ENCODE results near the gene SYNDIG1. TPM values are rescaled to one million over a fixed set of nuclear protein-coding genes. Genes with fewer than 3 reads are reported as not detected.

SYNDIG1 gene
- polyA plus RNA-seq, 2 donors, result 0.01 TPM; not detected in 1

DNA sequence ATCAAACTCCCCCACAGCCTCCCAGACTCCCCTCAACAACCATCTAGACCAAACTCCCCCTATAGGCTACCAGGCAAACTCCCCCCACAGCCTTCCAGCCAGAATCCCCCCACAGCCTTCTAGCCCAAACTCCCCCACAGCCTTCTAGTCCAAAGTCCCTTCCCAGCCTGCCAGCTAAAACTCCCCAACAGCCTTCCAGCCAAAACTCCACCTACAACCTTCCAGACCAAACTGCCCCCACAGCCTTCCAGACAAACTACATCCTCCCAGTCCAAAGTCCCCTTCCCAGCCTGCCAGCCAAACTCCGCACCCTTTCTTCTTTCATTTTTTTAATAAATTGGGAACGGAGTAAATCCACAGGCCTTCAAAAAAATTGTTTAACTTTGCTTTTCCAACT is 37.4 kb upstream of the SYNDIG1 start:
- Histone ChIP-seq H3K9me3 (ENCODE audit: control insufficient read depth in 2 of 2, insufficient read depth in 1 of 2, low read depth in 1 of 2, low read length in 1 of 2) (no peaks in the 10 kb centered on the region), H3K4me3 (ENCODE audit: low read depth in 1 of 2, low read length in 2 of 2) (no peak overlapping the region), H3K27ac (ENCODE audit: low read depth in 2 of 2, low read length in 1 of 2) (no peak overlapping the region), H3K4me1 (ENCODE audit: control insufficient read depth in 2 of 2, insufficient read depth in 2 of 2, low read length in 1 of 2) (no peaks in the 10 kb centered on the region), H3K36me3 (ENCODE audit: control insufficient read depth in 2 of 2, insufficient read depth in 2 of 2, low read length in 1 of 2) (no peaks in the 10 kb centered on the region), H3K27me3 (ENCODE audit: control insufficient read depth in 1 of 2, insufficient read depth in 2 of 2, low read length in 2 of 2) (no peaks in the 10 kb centered on the region)
- 16 to 27% methylated on average over 2 of the region's 2 CpGs for WGBS, 2 donors

DNA sequence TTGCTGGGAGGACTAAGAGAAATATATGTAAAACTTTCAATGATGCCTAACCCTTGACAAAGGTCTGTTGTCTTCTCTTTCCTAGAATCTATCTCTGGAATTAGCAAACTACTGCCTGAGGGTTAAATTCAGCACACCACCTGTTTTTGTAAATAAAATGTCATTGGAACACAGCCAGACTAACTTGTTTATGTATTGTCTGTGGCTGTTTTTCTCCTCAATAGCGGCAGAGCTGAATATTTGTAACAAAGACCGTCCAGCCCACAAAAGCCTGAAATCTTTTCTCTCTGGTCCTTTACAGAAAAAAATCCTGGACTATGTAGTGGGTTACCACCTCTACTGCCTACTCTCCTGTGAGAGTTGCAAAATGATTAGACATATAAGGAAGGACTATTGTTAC is 33.3 kb upstream of the SYNDIG1 start:
- no peaks in the 10 kb centered on the region for H3K27me3 ChIP-seq (ENCODE audit: control insufficient read depth in 1 of 2, insufficient read depth in 2 of 2, low read length in 2 of 2)
- no peak overlapping the region for H3K27ac ChIP-seq (ENCODE audit: low read depth in 2 of 2, low read length in 1 of 2)
- H3K36me3 ChIP-seq (ENCODE audit: control insufficient read depth in 2 of 2, insufficient read depth in 2 of 2, low read length in 1 of 2), result no peaks in the 10 kb centered on the region
- H3K4me1 ChIP-seq (ENCODE audit: control insufficient read depth in 2 of 2, insufficient read depth in 2 of 2, low read length in 1 of 2), result no peaks in the 10 kb centered on the region
- H3K4me3 ChIP-seq (ENCODE audit: low read depth in 1 of 2, low read length in 2 of 2), result no peak overlapping the region
- 45 to 49% methylated on average over 2 of the region's 2 CpGs for WGBS, 2 donors
- no peaks in the 10 kb centered on the region for H3K9me3 ChIP-seq (ENCODE audit: control insufficient read depth in 2 of 2, insufficient read depth in 1 of 2, low read depth in 1 of 2, low read length in 1 of 2)

DNA sequence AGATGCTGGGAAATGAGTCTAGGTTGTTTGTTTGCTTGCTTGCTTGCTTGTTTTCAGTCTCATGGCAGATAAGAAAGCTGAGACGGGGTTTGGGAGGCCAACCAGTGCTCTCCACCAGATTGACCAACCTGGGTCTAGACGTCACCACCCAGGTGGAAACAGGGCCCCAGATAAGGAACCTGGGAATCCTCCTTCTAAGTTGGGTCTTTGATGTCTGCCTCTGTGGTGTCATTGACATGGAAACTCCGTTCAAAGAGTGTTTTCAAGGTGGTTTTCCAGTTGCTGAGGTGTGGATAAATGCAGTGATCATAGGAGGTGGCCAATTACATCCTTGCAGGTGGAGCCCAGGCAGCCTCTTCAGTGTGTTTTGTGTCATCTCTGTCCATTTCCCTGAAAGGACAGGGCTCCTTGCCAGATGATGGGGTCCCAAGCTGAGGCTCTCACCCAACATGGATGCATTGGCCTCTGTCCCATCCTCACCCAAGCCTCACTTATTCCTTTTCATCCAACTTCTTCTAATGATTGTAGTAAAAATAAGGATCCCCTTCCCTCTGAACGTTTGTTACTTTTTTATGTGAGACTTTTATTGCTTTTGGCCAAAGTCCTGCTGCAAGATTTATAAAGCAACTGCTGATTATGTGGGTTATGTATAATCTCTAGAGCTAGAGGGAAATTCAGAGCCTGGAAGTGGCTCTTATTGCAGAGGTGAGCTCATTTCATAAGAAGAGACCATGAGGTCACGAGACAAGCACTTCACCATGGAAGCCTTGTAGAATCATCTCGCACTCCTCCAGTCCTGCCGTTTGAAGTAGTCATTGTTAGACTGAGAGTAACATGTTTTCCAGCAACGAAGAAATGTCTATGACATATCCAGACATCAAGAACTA is 32.0 kb upstream of the SYNDIG1 start:
- no peak overlapping the region for H3K4me3 ChIP-seq (ENCODE audit: low read depth in 1 of 2, low read length in 2 of 2)
- H3K27ac ChIP-seq (ENCODE audit: low read depth in 2 of 2, low read length in 1 of 2), result no peak overlapping the region
- no peaks in the 10 kb centered on the region for H3K36me3 ChIP-seq (ENCODE audit: control insufficient read depth in 2 of 2, insufficient read depth in 2 of 2, low read length in 1 of 2)
- H3K27me3 ChIP-seq (ENCODE audit: control insufficient read depth in 1 of 2, insufficient read depth in 2 of 2, low read length in 2 of 2), result no peaks in the 10 kb centered on the region
- WGBS, 2 donors, result 59 to 65% methylated on average over 8 of the region's 8 CpGs
- no peaks in the 10 kb centered on the region for H3K4me1 ChIP-seq (ENCODE audit: control insufficient read depth in 2 of 2, insufficient read depth in 2 of 2, low read length in 1 of 2)
- H3K9me3 ChIP-seq (ENCODE audit: control insufficient read depth in 2 of 2, insufficient read depth in 1 of 2, low read depth in 1 of 2, low read length in 1 of 2), result no peaks in the 10 kb centered on the region

DNA sequence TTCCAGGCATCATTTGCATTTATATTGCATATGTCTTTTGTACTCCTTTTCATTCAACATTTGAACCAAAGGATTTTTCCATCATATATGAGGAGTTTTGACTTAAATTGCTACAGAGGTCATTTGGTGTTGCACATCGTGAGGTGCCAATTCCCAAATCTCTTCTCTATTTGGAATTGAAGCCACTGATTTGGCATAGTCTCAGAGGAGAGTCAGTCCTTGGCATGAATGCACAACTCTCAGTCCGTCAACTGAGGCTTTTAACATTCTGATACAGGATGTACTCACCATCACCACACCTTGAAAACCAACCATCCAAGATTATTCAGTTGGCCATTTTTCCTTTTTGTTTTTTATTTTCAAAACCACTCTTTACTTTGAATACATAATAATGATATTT is 31.1 kb upstream of the SYNDIG1 start:
- no peaks in the 10 kb centered on the region for H3K36me3 ChIP-seq (ENCODE audit: control insufficient read depth in 2 of 2, insufficient read depth in 2 of 2, low read length in 1 of 2)
- no peak overlapping the region for H3K27ac ChIP-seq (ENCODE audit: low read depth in 2 of 2, low read length in 1 of 2)
- no peaks in the 10 kb centered on the region for H3K27me3 ChIP-seq (ENCODE audit: control insufficient read depth in 1 of 2, insufficient read depth in 2 of 2, low read length in 2 of 2)
- no peaks in the 10 kb centered on the region for H3K9me3 ChIP-seq (ENCODE audit: control insufficient read depth in 2 of 2, insufficient read depth in 1 of 2, low read depth in 1 of 2, low read length in 1 of 2)
- no peak overlapping the region for H3K4me3 ChIP-seq (ENCODE audit: low read depth in 1 of 2, low read length in 2 of 2)
- no peaks in the 10 kb centered on the region for H3K4me1 ChIP-seq (ENCODE audit: control insufficient read depth in 2 of 2, insufficient read depth in 2 of 2, low read length in 1 of 2)
- 64 to 75% methylated on average over 2 of the region's 2 CpGs for WGBS, 2 donors

DNA sequence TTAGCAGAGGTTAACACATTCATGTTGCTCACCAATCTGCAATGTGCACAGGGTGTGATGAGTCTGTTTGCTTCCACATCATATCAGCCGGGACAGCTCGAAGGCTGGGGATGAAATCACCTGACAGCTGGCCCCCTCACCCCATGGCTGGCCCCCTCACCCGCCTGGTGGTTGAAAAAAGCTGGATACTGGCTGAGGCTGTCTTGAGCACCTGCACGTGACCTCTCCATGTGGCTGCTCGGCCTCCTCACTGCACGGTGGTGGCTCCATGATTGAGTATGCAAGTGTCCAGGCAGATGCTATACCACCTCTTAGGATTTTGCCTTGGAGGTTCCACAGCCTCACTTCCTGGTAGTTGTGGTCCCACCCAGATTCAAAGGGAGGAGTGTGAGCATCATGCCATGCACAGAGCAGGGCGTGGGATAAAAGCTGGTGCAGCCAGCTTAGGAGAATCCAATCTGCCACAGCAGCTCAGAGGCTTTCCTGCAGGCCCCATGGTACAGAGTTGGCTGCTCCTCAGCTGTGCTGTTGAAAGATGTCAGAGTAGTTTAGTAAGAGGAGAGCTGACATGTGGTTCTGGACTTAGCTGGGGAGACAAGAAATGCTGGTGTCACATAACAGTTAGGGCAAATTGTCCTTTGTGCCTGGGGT is 29.6 kb upstream of the SYNDIG1 start:
- Histone ChIP-seq H3K9me3 (ENCODE audit: control insufficient read depth in 2 of 2, insufficient read depth in 1 of 2, low read depth in 1 of 2, low read length in 1 of 2) (no peaks in the 10 kb centered on the region), H3K27me3 (ENCODE audit: control insufficient read depth in 1 of 2, insufficient read depth in 2 of 2, low read length in 2 of 2) (no peaks in the 10 kb centered on the region), H3K36me3 (ENCODE audit: control insufficient read depth in 2 of 2, insufficient read depth in 2 of 2, low read length in 1 of 2) (no peaks in the 10 kb centered on the region), H3K4me1 (ENCODE audit: control insufficient read depth in 2 of 2, insufficient read depth in 2 of 2, low read length in 1 of 2) (no peaks in the 10 kb centered on the region), H3K4me3 (ENCODE audit: low read depth in 1 of 2, low read length in 2 of 2) (no peak overlapping the region), H3K27ac (ENCODE audit: low read depth in 2 of 2, low read length in 1 of 2) (no peak overlapping the region)
- 72 to 73% methylated on average over 7 of the region's 7 CpGs for WGBS, 2 donors

DNA sequence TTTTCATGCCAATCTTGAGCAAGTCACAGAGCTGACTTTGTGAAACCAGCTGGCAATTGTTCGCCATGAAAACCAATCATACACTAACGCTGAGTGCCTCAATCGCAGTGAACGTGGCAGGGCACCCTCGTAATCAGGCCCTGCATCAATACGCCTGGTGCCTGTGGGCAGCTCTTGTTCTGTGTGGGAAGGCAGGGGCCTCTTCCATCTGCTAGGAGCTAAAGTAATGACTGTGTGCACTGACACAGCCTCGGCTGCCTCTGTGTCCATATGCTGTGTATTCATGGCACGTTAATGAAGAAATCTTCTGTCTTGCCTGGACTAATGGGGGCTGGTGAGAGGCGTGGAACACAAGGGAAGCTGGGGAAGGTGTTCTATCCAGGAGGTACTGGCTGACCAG is 27.8 kb upstream of the SYNDIG1 start:
- H3K27me3 ChIP-seq (ENCODE audit: control insufficient read depth in 1 of 2, insufficient read depth in 2 of 2, low read length in 2 of 2), result no peaks in the 10 kb centered on the region
- H3K4me1 ChIP-seq (ENCODE audit: control insufficient read depth in 2 of 2, insufficient read depth in 2 of 2, low read length in 1 of 2), result no peaks in the 10 kb centered on the region
- H3K27ac ChIP-seq (ENCODE audit: low read depth in 2 of 2, low read length in 1 of 2), result no peak overlapping the region
- WGBS, 2 donors, result 84% methylated on average over 9 of the region's 9 CpGs
- no peak overlapping the region for H3K4me3 ChIP-seq (ENCODE audit: low read depth in 1 of 2, low read length in 2 of 2)
- H3K36me3 ChIP-seq (ENCODE audit: control insufficient read depth in 2 of 2, insufficient read depth in 2 of 2, low read length in 1 of 2), result no peaks in the 10 kb centered on the region
- H3K9me3 ChIP-seq (ENCODE audit: control insufficient read depth in 2 of 2, insufficient read depth in 1 of 2, low read depth in 1 of 2, low read length in 1 of 2), result no peaks in the 10 kb centered on the region

DNA sequence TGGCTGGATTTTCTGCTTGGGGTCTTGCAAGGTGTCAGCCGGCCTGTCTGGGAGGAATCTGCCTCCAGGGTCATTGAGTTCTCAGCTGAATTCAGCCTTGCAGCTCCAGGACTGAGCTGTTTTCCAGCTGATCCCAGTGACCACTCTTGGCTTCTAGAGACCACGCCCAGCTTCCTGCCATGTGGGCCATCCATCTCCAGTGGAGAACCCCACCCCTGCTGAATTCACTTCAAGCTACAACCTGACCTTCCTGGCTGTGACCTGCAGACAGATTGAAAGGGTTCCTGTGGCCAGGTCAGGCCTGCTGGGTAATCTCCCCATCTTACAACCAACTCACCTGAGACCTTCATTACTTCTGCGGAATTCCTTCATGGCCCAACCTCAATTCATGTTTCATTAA is 26.5 kb upstream of the SYNDIG1 start:
- H3K4me3 ChIP-seq (ENCODE audit: low read depth in 1 of 2, low read length in 2 of 2), result no peak overlapping the region
- no peaks in the 10 kb centered on the region for H3K4me1 ChIP-seq (ENCODE audit: control insufficient read depth in 2 of 2, insufficient read depth in 2 of 2, low read length in 1 of 2)
- no peaks in the 10 kb centered on the region for H3K9me3 ChIP-seq (ENCODE audit: control insufficient read depth in 2 of 2, insufficient read depth in 1 of 2, low read depth in 1 of 2, low read length in 1 of 2)
- 86 to 92% methylated on average over 3 of the region's 3 CpGs for WGBS, 2 donors
- H3K27me3 ChIP-seq (ENCODE audit: control insufficient read depth in 1 of 2, insufficient read depth in 2 of 2, low read length in 2 of 2), result no peaks in the 10 kb centered on the region
- no peaks in the 10 kb centered on the region for H3K36me3 ChIP-seq (ENCODE audit: control insufficient read depth in 2 of 2, insufficient read depth in 2 of 2, low read length in 1 of 2)
- no peak overlapping the region for H3K27ac ChIP-seq (ENCODE audit: low read depth in 2 of 2, low read length in 1 of 2)

DNA sequence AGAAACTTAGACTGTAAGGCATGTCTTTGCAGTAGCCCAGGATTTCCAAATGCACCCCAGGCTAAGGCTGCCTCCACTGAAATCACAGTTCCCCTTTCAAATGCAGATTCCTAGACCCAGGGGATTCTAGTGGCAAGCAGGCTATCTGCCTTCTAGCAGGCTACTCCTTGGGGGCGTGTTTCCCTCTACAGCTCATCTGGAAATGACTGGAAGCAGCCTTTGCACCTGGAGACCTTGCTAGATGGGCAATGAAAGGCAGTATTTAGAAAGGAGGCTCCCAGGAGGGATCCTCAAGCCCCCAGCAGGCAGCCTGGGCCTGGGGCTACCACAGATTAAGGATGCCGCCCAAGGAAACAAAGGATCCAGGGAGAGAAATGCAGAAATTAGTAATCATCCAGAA is 26.0 kb upstream of the SYNDIG1 start:
- Histone ChIP-seq H3K27ac (ENCODE audit: low read depth in 2 of 2, low read length in 1 of 2) (no peak overlapping the region), H3K4me3 (ENCODE audit: low read depth in 1 of 2, low read length in 2 of 2) (no peak overlapping the region), H3K36me3 (ENCODE audit: control insufficient read depth in 2 of 2, insufficient read depth in 2 of 2, low read length in 1 of 2) (no peaks in the 10 kb centered on the region), H3K4me1 (ENCODE audit: control insufficient read depth in 2 of 2, insufficient read depth in 2 of 2, low read length in 1 of 2) (no peaks in the 10 kb centered on the region), H3K27me3 (ENCODE audit: control insufficient read depth in 1 of 2, insufficient read depth in 2 of 2, low read length in 2 of 2) (no peaks in the 10 kb centered on the region), H3K9me3 (ENCODE audit: control insufficient read depth in 2 of 2, insufficient read depth in 1 of 2, low read depth in 1 of 2, low read length in 1 of 2) (no peaks in the 10 kb centered on the region)
- WGBS, 2 donors, result 82 to 85% methylated on average over 2 of the region's 2 CpGs

DNA sequence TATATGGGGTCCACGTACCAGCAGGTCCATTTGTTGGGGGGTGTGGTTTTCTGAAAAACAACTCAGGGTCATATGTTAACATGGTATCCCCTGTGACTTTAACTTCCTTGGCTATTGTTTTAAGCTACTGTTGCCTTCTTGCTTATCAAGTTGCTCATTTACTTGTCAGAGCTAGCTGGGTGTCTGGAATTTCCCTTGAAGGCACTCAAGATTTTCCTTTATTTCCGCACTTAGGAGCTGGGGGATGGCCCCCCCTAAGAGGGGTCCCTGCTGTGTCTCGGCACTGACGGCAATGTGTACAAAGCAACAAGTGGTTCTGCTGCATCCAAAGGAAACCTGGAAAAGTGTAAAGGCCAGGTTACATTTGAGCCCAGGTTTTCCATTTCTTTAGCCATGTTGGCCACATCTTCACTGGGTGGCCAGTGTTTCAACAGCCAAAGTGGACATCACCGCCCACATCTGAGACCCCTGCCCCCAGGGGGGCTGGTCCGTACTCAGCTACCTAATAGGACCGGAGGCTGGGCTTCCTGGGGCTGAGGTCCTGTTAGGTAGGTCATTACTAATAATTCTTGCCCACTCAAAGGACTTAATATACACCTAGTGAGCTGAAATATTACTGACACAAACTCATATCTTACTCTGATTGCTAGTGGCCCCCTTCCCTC is 24.8 kb upstream of the SYNDIG1 start:
- H3K36me3 ChIP-seq (ENCODE audit: control insufficient read depth in 2 of 2, insufficient read depth in 2 of 2, low read length in 1 of 2), result no peaks in the 10 kb centered on the region
- no peak overlapping the region for H3K27ac ChIP-seq (ENCODE audit: low read depth in 2 of 2, low read length in 1 of 2)
- WGBS, 2 donors, result 57 to 65% methylated on average over 7 of the region's 7 CpGs
- H3K4me3 ChIP-seq (ENCODE audit: low read depth in 1 of 2, low read length in 2 of 2), result no peak overlapping the region
- H3K4me1 ChIP-seq (ENCODE audit: control insufficient read depth in 2 of 2, insufficient read depth in 2 of 2, low read length in 1 of 2), result no peaks in the 10 kb centered on the region
- H3K9me3 ChIP-seq (ENCODE audit: control insufficient read depth in 2 of 2, insufficient read depth in 1 of 2, low read depth in 1 of 2, low read length in 1 of 2), result no peaks in the 10 kb centered on the region
- H3K27me3 ChIP-seq (ENCODE audit: control insufficient read depth in 1 of 2, insufficient read depth in 2 of 2, low read length in 2 of 2), result no peaks in the 10 kb centered on the region

Data from esophagus (tissue), 2 donors.